H9 (cell line): ENCODE results near the gene PRTFDC1. TPM values are rescaled to one million over a fixed set of nuclear protein-coding genes. Genes with fewer than 3 reads are reported as not detected.

ENCODE experiments used
- DNase-seq: peaks from one replicate; pipeline ENCODE4 v3.0.0-alpha.2; 2017
- H2AFZ ChIP-seq: one replicate; pipeline ENCODE4 v1.6.1; 2013; ENCODE audit warnings: mild to moderate bottlenecking, low read length, control low read depth, moderate library complexity
- H2AK5ac ChIP-seq: 2 replicates; pipeline ENCODE4 v1.6.1; 2013; ENCODE audit warnings: low read length, control low read depth, mixed read lengths; ENCODE audit not compliant: insufficient read length
- H2BK120ac ChIP-seq: one replicate; pipeline ENCODE4 v1.6.1; 2013; ENCODE audit warnings: low read depth, mild to moderate bottlenecking, low read length, control low read depth, inconsistent platforms; ENCODE audit not compliant: poor library complexity, severe bottlenecking
- H2BK12ac ChIP-seq: 2 replicates; pipeline ENCODE4 v1.6.1; 2013; ENCODE audit warnings: low read length, control low read depth, mixed read lengths, low read depth; ENCODE audit not compliant: insufficient read length
- H2BK15ac ChIP-seq: 2 replicates; pipeline ENCODE4 v1.6.1; 2013; ENCODE audit warnings: low read depth, low read length, control low read depth
- H2BK20ac ChIP-seq: one replicate; pipeline ENCODE4 v1.6.1; 2013; ENCODE audit warnings: low read depth, mild to moderate bottlenecking, low read length, control low read depth, inconsistent platforms; ENCODE audit not compliant: poor library complexity, severe bottlenecking
- H2BK5ac ChIP-seq: 2 replicates; pipeline ENCODE4 v1.6.1; 2013; ENCODE audit warnings: low read length, control low read depth, mixed read lengths; ENCODE audit not compliant: insufficient read length
- H3K14ac ChIP-seq: 2 replicates; pipeline ENCODE4 v1.6.1; 2013; ENCODE audit warnings: low read length, control low read depth; ENCODE audit not compliant: insufficient read depth
- H3K18ac ChIP-seq: 2 replicates; pipeline ENCODE4 v1.6.1; 2013; ENCODE audit warnings: low read depth, mild to moderate bottlenecking, mixed read lengths, low read length, control low read depth; ENCODE audit not compliant: insufficient read length
- H3K23ac ChIP-seq: 2 replicates; pipeline ENCODE4 v1.6.1; 2013; ENCODE audit warnings: low read length, control low read depth, mixed read lengths, low read depth; ENCODE audit not compliant: insufficient read length
- H3K23me2 ChIP-seq: 2 replicates; pipeline ENCODE4 v1.6.1; 2013; ENCODE audit warnings: low read depth, mild to moderate bottlenecking, mixed read lengths, low read length, control low read depth; ENCODE audit not compliant: insufficient read length, poor library complexity, severe bottlenecking
- H3K27ac ChIP-seq: 2 replicates; pipeline ENCODE4 v1.5.1; 2013; ENCODE audit warnings: low read length, control low read depth, mixed read lengths, low read depth; ENCODE audit not compliant: insufficient read length
- H3K27me3 ChIP-seq: 2 replicates; pipeline ENCODE4 v1.6.1; 2013; ENCODE audit warnings: low read length, control low read depth, inconsistent platforms; ENCODE audit not compliant: insufficient read depth
- H3K4ac ChIP-seq: 2 replicates; pipeline ENCODE4 v1.6.1; 2013; ENCODE audit warnings: low read depth, mild to moderate bottlenecking, control low read depth, inconsistent platforms, low read length, moderate library complexity
- H3K4me1 ChIP-seq: 2 replicates; pipeline ENCODE4 v1.6.1; 2013; ENCODE audit warnings: low read length, control low read depth, inconsistent platforms; ENCODE audit not compliant: insufficient read depth
- H3K4me2 ChIP-seq: 2 replicates; pipeline ENCODE4 v1.6.1; 2013; ENCODE audit warnings: low read length, control low read depth, mixed read lengths; ENCODE audit not compliant: insufficient read length, insufficient read depth
- H3K56ac ChIP-seq: 2 replicates; pipeline ENCODE4 v1.6.1; 2013; ENCODE audit warnings: low read depth, mild to moderate bottlenecking, mixed read lengths, low read length, control low read depth; ENCODE audit not compliant: insufficient read length
- H3K79me1 ChIP-seq: 2 replicates; pipeline ENCODE4 v1.6.1; 2013; ENCODE audit warnings: low read depth, mild to moderate bottlenecking, moderate library complexity, low read length, control low read depth, inconsistent platforms; ENCODE audit not compliant: insufficient read depth, poor library complexity, severe bottlenecking
- H3K79me2 ChIP-seq: 2 replicates; pipeline ENCODE4 v1.6.1; 2013; ENCODE audit warnings: low read length, control low read depth, inconsistent platforms; ENCODE audit not compliant: insufficient read depth
- H3K9ac ChIP-seq: 2 replicates; pipeline ENCODE4 v1.6.1; 2013; ENCODE audit warnings: low read length, control low read depth, mixed read lengths; ENCODE audit not compliant: insufficient read length; ENCODE audit errors: extremely low read depth
- H3K9me3 ChIP-seq: one replicate; pipeline ENCODE4 v1.6.1; 2013; ENCODE audit warnings: low read depth, low read length, inconsistent platforms; ENCODE audit not compliant: control insufficient read depth
- H3T11ph ChIP-seq: one replicate; pipeline ENCODE4 v1.6.1; 2013; ENCODE audit warnings: mild to moderate bottlenecking, low read length, control low read depth, inconsistent platforms
- H4K20me1 ChIP-seq: one replicate; pipeline ENCODE4 v1.6.1; 2013; ENCODE audit not compliant: control insufficient read depth, insufficient read length, insufficient read depth
- H4K5ac ChIP-seq: 2 replicates; pipeline ENCODE4 v1.6.1; 2013; ENCODE audit warnings: low read depth, mild to moderate bottlenecking, mixed read lengths, low read length, control low read depth; ENCODE audit not compliant: insufficient read length
- H4K8ac ChIP-seq: replicated peaks from 2 replicates; pipeline ENCODE4 v1.6.1; 2013; ENCODE audit warnings: low read length, control low read depth, mixed read lengths, low read depth; ENCODE audit not compliant: insufficient read length
- H4K91ac ChIP-seq: 2 replicates; pipeline ENCODE4 v1.6.1; 2013; ENCODE audit warnings: low read depth, mild to moderate bottlenecking, moderate library complexity, mixed read lengths, low read length, control low read depth; ENCODE audit not compliant: insufficient read length
- H3K27ac Mint-ChIP-seq, 3 experiments: 2 replicates in 2 of 3; 3 replicates in 1 of 3; pipeline ENCODE4 v1.8.0; 2020 to 2021; ENCODE audit warnings: mixed read lengths in 3 of 3, mild to moderate bottlenecking in 1 of 3, moderate library complexity in 1 of 3
- H3K27me3 Mint-ChIP-seq: 2 replicates; pipeline ENCODE4 v1.8.0; 2021; ENCODE audit warnings: low read depth, mild to moderate bottlenecking, moderate library complexity, mixed read lengths
- H3K36me3 Mint-ChIP-seq, 3 experiments: 2 replicates in 2 of 3; 3 replicates in 1 of 3; pipeline ENCODE4 v1.8.0; 2020 to 2021; ENCODE audit warnings: low read depth in 3 of 3, mixed read lengths in 3 of 3; ENCODE audit not compliant: insufficient read depth in 1 of 3
- H3K4me1 Mint-ChIP-seq, 2 experiments: 2 replicates each; pipeline ENCODE4 v1.8.0; 2020; ENCODE audit warnings: mixed read lengths in 2 of 2
- H3K4me3 Mint-ChIP-seq, 2 experiments: 2 replicates in 1 of 2; 3 replicates in 1 of 2; pipeline ENCODE4 v1.8.0; 2020 to 2021; ENCODE audit warnings: mild to moderate bottlenecking in 2 of 2, mixed read lengths in 2 of 2, moderate library complexity in 1 of 2
- H3K9me3 Mint-ChIP-seq, 2 experiments: 2 replicates in 1 of 2; 3 replicates in 1 of 2; pipeline ENCODE4 v1.8.0; 2020; ENCODE audit warnings: mild to moderate bottlenecking in 2 of 2, mixed read lengths in 2 of 2, moderate library complexity in 1 of 2
- CTCF ChIP-seq: fragments of 200-600 bp; sonication (generic); conservative IDR thresholded peaks from 3 replicates; pipeline ENCODE4 v1.8.0; 2021; ENCODE audit warnings: antibody characterized with exemption, mild to moderate bottlenecking
- WGBS: extraction: QIAGEN DNeasy Blood & Tissue Kit; methylation state at CpG from one replicate; pipeline ENCODE4 v1.1.7; 2013; ENCODE audit warnings: missing lambda C conversion rate, low lambda C conversion rate, mixed read lengths; ENCODE audit not compliant: insufficient read length; ENCODE audit errors: extremely low coverage; 5-methylcytosine and 5-hydroxymethylcytosine counted together
- total RNA-seq: library from RNA; stranded (reverse); gene quantifications from 2 replicates; pipeline ENCODE4 v1.2.1, GENCODE V29; 2021

The PRTFDC1 gene
- total RNA-seq, 1 experiment from 2014 or later = 7.5 TPM

- H3K27me3 ChIP-seq = no peaks in the 10 kb centered on the region
- H3K27ac ChIP-seq = no peak overlapping the region
- WGBS = no CpG with 5 or more reads among the region's 7 CpGs
- H3K4ac ChIP-seq = no peak overlapping the region
- Mint-ChIP-seq H3K27ac (no peak overlapping the region), H3K9me3 (no peaks in the 10 kb centered on the region), H3K36me3 (no peaks in the 10 kb centered on the region), H3K27me3 (no peaks in the 10 kb centered on the region), H3K4me1 (peaks cover 4 to 8% of the 10 kb centered on the region in 2 experiments; a peak in 2 of 4 replicates), H3K4me3 (no peak overlapping the region)
- H4K20me1 ChIP-seq = no peaks in the 10 kb centered on the region
- no peak overlapping the region for H3T11ph ChIP-seq
- H3K23ac ChIP-seq = no peak overlapping the region
- no peaks in the 10 kb centered on the region for H3K9me3 ChIP-seq
- no peak overlapping the region for H2BK20ac ChIP-seq
- H3K14ac ChIP-seq = no peak overlapping the region
- no peak overlapping the region for H3K4me2 ChIP-seq
- no peak overlapping the region for H2AFZ ChIP-seq
- no peaks in the 10 kb centered on the region for H3K79me2 ChIP-seq
- H3K56ac ChIP-seq = no peak overlapping the region
- no peak overlapping the region for H4K91ac ChIP-seq
- no peak overlapping the region for H2BK12ac ChIP-seq
- H3K4me1 ChIP-seq = no peaks in the 10 kb centered on the region
- no peak overlapping the region for H2BK15ac ChIP-seq
- no peak overlapping the region for H2BK120ac ChIP-seq
- no peak overlapping the region for H2BK5ac ChIP-seq
- no peak overlapping the region for H2AK5ac ChIP-seq
- H3K18ac ChIP-seq = no peak overlapping the region
- no peak overlapping the region for H4K8ac ChIP-seq
- no peak overlapping the region for H4K5ac ChIP-seq
- H3K9ac ChIP-seq = no peak overlapping the region
- no peak for TF ChIP-seq CTCF
- no peak for DNase-seq
- H3K79me1 ChIP-seq = no peaks in the 10 kb centered on the region
- no peaks in the 10 kb centered on the region for H3K23me2 ChIP-seq
These were observed 51.3 kb downstream of the PRTFDC1 start for GRCh38 chr10:24900888-24901685.
